Activated CD4-positive, alpha-beta memory T cell treated with anti-CD3 and anti-CD28 coated beads, Interleukin-2, amount 10 ng/mL, durations not matched to agents 7 days and 5 days (primary cell): ENCODE results near the gene HNRNPR. TPM values are rescaled to one million over a fixed set of nuclear protein-coding genes. Genes with fewer than 3 reads are reported as not detected.
A peak's percentile ranks its signal among the peaks of the same experiment; 100 is the strongest.
"Not testable (repeated sequence)": the region's sequence is repeated elsewhere in the genome, so short reads cannot be mapped to it uniquely, and the experiment has no call there.

ENCODE experiments used
- CTCF ChIA-PET: fragments of 350-600 bp; sonication (Branson Sonifier 250); formaldehyde crosslinking; loops from one replicate; lab custom pipeline; 2021; ENCODE audit warnings: antibody characterized with exemption, inconsistent platforms; lab: Charles Lee
- POLR2A ChIA-PET: fragments of 350-600 bp; sonication (Branson Sonifier 250); formaldehyde crosslinking; loops from one replicate; lab custom pipeline; 2021; ENCODE audit warnings: antibody characterized with exemption; lab: Charles Lee
- DNase-seq: peaks from one replicate; pipeline ENCODE4 v3.0.0-alpha.2; 2020
- H3K27ac Mint-ChIP-seq: one replicate; pipeline ENCODE4 v1.8.0; 2021; ENCODE audit warnings: mild to moderate bottlenecking, mixed read lengths
- H3K27me3 Mint-ChIP-seq: one replicate; pipeline ENCODE4 v1.8.0; 2021; ENCODE audit warnings: mixed read lengths
- H3K36me3 Mint-ChIP-seq: one replicate; pipeline ENCODE4 v1.8.0; 2021; ENCODE audit warnings: low read depth, mixed read lengths
- H3K4me1 Mint-ChIP-seq: one replicate; pipeline ENCODE4 v1.8.0; 2021; ENCODE audit warnings: mixed read lengths
- H3K4me3 Mint-ChIP-seq: one replicate; pipeline ENCODE4 v1.8.0; 2021; ENCODE audit warnings: mild to moderate bottlenecking, mixed read lengths
- H3K9me3 Mint-ChIP-seq: one replicate; pipeline ENCODE4 v1.8.0; 2021; ENCODE audit warnings: mixed read lengths
- total RNA-seq, 2 experiments: library from RNA; stranded (reverse); gene quantifications; one replicate each; pipeline ENCODE4 v1.2.3, GENCODE V29; 2021

HNRNPR gene
- total RNA-seq = 100 to 1,000 TPM; 175 to 179 TPM

DNA sequence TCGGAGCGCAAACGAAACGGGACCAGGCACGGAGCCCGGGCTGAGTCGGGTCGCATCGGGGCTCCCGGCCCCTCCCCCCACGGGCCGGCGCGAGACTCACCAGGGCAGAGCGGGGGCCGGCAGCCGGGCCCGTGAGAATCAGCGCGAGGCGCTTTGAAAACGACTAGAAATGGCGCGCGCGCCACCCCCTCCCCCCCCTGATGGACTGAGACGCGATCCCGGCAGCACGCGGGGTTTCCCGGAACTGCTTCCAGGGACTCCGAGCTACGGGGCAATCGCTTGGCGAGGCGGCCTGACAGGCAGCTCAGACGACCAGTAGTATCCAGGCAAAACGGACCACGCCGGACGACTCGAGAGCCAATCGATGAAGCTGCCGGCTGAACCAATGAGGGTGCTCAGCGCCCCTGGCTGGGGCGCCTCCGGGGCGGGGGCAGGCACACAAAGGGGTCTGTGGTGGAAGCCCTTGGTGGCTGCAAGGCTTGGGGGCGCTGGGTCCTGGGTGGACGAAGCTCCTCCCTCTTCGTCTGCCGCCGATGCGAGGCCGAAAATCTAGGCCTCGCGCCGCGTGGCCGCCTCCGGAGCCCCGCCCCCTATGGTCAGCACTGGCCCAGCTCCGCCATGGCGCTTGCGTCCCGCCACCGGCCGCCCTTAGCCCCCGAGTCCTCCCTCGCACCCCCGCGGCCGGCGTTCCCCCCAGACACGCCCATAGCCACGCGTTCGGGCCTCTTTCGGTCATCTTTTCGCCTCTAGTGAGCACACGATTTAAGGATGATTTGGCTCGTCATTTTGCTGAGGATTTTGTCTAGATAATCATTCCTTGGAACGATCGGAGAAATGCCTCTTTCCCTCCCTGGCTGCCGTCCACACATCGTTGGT lies at the start of gene HNRNPR:
Gene HNRNPR, minus strand, starts transcription at position 174 of the 876 bp plus-strand sequence. CDS start 3,276 bp downstream, outside the sequence.
- Mint-ChIP-seq H3K36me3 (peaks cover 29% of the 10 kb centered on the region), H3K27ac (peak within 1 kb of the TSS; percentile 92), H3K4me1 (peaks cover 38% of the 10 kb centered on the region), H3K4me3 (peak within 1 kb of the TSS; percentile 82), H3K27me3 (no peaks in the 10 kb centered on the region), H3K9me3 (peaks cover 3% of the 10 kb centered on the region)
- POLR2A ChIA-PET = interaction anchor here (0.6 to 3.1 kb wide), 40 partner anchors 10 to 642 kb away, joined by 3 to 60 read pairs (median 4); partner anchors contain the start of genes E2F2, KDM1A, PNRC2 and RPL11
- DNase-seq = peak; percentile 99
- CTCF ChIA-PET = interaction anchor here (0.5 to 2.0 kb wide), 19 partner anchors 8 to 427 kb away, joined by 3 to 14 read pairs (median 3); partner anchors contain the start of gene ZNF436

DNA sequence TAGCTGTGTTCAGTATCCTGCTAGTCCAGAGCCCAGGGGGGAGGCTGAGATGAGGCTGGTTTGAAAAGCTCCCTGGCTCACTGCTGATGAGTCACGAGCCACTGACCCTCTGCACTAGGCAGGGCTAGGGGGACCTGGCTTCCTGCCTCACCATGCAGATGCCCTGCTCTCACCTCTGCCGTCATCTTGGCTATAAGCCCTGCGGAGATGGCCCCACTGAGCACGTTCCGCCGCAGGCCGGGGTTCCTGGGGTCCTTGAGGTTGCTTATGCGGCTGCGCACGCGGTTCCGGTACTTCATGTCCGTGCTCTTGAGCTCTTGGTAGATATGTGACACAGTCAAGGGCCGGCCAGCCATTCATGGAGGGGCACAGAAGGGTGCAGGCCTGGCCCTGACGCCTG lies 49.6 kb upstream of the HNRNPR start:
- no peaks in the 10 kb centered on the region for H3K27me3 Mint-ChIP-seq
- H3K27ac Mint-ChIP-seq = no peak overlapping the region
- peaks cover 14% of the 10 kb centered on the region for H3K4me1 Mint-ChIP-seq
- DNase-seq = no peak
- no peak overlapping the region for H3K4me3 Mint-ChIP-seq
- H3K36me3 Mint-ChIP-seq = no peaks in the 10 kb centered on the region
- ChIA-PET CTCF (interaction anchor here (0.6 to 1.1 kb wide), 2 partner anchors 10 to 356 kb away, joined by 4 read pairs; no protein-coding TSS in a partner anchor), POLR2A (interaction anchor here (1.0 kb wide), 1 partner anchor 11 kb away, joined by 3 read pairs; no protein-coding TSS in a partner anchor)
- peaks cover 2% of the 10 kb centered on the region for H3K9me3 Mint-ChIP-seq

DNA sequence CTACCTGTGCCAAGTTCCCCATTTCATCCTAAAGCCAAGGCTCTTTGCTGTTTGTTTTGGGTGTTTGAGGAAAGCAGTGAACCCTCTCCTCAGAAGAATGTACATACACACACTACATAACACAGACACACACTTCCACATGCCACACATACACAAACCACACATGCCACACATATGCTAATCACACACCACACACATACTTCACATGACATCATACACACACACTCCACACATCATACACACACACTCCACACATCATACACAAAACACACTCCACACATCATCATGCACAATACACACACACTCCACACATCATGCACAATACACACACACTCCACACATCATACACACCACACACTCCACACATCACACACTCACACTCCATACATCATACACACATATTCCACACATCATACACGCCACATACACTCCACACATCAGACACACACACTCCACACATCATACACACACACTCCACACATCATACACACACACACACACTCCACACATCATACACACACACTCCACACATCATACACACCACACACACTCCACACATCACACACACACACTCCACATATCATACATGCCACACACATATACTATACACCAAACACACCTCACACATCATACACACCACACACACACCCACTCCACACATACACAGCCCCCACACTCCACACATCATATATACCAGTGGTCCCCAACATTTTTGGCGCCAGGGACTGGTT lies 48.2 kb upstream of the HNRNPR start:
- Mint-ChIP-seq H3K4me1 (peaks cover 14% of the 10 kb centered on the region), H3K9me3 (peaks cover 2% of the 10 kb centered on the region), H3K36me3 (no peaks in the 10 kb centered on the region), H3K27ac (no peak overlapping the region), H3K27me3 (no peaks in the 10 kb centered on the region), H3K4me3 (no peak overlapping the region)
- no peak for DNase-seq
- ChIA-PET CTCF (no interaction called here), POLR2A (no interaction called here)

DNA sequence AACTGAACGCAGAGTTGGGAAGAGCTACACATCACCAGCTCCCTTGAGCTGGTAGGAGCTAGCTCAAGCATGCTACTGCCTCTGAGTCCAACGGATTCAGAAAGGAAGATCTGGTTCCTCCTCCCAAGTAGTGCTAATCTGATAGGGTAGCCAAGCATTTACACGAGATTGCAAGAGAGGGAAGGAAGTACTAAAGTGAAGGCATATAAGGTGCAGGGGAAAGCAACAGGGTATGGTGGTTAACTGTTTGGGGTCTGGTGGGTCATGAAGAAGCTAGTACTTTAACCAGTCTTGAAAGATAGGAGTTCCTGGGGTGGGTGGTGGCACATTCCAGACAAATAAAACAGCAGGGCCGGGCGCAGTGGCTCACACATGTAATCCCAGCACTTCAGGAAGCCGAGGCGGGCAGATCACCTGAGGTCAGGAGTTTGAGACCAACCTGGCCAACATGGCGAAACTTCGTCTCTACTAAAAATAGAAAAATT lies 45.8 kb upstream of the HNRNPR start:
- CTCF ChIA-PET = interaction anchor here (1.1 kb wide), 1 partner anchor 14 kb away, joined by 3 read pairs; no protein-coding TSS in a partner anchor
- H3K27me3 Mint-ChIP-seq = no peaks in the 10 kb centered on the region
- H3K36me3 Mint-ChIP-seq = no peaks in the 10 kb centered on the region

DNA sequence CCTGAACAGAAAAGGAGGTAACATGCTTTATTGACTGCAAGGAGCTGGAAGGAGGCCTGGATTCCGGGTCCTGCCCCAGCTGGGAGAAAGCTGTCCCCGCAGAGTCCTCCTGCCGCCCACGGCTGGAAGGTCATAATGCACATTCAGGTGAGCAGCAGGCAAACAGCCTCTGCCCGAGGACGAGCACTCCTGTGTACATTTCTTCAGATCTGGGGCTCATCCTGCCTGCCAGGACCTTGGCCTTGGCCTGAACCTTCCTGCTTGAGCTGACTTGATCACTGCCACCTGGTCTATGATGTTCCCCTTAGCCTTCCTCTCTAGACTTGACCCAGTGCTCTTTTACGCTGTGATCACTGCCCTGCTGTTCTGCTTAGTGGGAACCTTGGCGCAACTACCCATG lies 43.4 kb upstream of the HNRNPR start:
- no peak overlapping the region for H3K27ac Mint-ChIP-seq
- ChIA-PET CTCF (interaction anchor here (0.9 kb wide), 1 partner anchor 42 kb away, joined by 3 read pairs; no protein-coding TSS in a partner anchor), POLR2A (interaction anchor here (0.6 kb wide), 1 partner anchor 43 kb away, joined by 3 read pairs; the partner anchor contains the start of gene HNRNPR)
- DNase-seq = no peak
- no peaks in the 10 kb centered on the region for H3K27me3 Mint-ChIP-seq
- H3K4me3 Mint-ChIP-seq = no peak overlapping the region
- no peaks in the 10 kb centered on the region for H3K36me3 Mint-ChIP-seq
- H3K4me1 Mint-ChIP-seq = no peaks in the 10 kb centered on the region
- H3K9me3 Mint-ChIP-seq = no peaks in the 10 kb centered on the region

More for the DNA sequence above, 45.8 kb upstream of the HNRNPR start:
- Mint-ChIP-seq H3K4me3 (no peak overlapping the region), H3K9me3 (no peaks in the 10 kb centered on the region), H3K4me1 (peaks cover 5% of the 10 kb centered on the region), H3K27ac (no peak overlapping the region)
- POLR2A ChIA-PET = interaction anchor here (0.6 to 1.0 kb wide), 3 partner anchors 18 to 107 kb away, joined by 3 read pairs; no protein-coding TSS in a partner anchor
- no peak for DNase-seq

DNA sequence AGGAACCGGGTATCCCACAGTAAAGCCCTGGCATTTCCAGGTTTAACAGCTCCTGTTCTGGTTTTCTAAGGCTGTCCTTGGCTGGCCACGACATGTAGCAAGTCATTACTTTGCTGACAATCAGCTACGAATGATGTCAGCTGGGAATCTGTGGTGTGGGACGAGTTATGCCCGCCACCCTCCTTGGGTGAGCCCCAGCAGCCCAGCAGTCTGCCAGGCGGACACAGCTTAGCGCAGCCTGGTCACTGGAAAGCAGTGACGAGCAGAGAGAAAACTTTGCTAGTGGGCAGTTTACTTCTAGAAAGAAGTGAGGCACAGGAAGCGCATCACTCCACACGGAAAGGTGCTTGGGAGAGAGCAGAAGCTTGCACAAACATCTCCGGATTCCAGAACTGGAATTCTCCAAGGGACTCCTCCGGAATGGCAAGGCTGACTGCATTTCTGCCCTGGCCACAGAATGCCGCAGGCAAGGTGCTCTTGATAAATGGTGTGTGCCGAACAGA lies 41.1 kb upstream of the HNRNPR start:
- Mint-ChIP-seq H3K36me3 (no peaks in the 10 kb centered on the region), H3K9me3 (no peaks in the 10 kb centered on the region), H3K27me3 (peaks cover 5% of the 10 kb centered on the region), H3K4me1 (no peaks in the 10 kb centered on the region), H3K27ac (no peak overlapping the region), H3K4me3 (no peak overlapping the region)
- ChIA-PET POLR2A (no interaction called here), CTCF (interaction anchor here (0.7 to 1.0 kb wide), 2 partner anchors 19 to 41 kb away, joined by 3 read pairs; no protein-coding TSS in a partner anchor)
- DNase-seq = no peak

DNA sequence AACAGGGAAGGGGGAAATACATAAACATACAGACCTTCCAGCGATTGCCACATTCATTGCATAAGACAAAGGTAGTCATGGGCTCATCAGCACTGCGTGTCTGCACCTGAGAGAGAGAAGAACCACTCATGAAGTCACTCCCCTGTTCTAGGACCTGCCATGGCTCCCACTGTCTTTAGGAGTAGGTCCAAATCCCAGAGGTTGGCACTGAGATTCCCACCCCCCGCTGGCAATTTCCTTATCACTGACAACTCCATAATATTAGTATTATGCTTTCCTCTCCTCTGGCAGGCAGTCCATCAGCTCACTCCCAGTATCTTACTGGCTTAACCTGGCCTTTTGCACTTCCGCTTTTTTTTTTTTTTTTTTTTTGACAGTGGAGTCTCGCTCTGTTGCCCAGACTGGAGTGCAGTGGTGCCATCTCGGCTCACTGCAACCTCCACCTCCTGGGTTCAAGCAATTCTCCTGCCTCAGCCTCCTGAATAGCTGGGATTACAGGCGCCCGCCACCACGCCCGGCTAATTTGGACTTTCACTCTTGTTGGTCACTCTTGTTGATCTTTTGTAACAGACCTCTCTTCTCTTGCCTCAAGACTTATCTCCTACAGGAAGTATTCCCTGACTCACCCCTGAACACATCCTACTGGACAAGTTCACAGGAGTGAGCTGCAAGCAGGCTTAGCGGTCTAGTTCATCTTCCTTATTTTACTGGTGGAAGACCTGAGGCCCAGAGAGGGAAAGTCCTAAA lies 40.4 kb upstream of the HNRNPR start:
- Mint-ChIP-seq H3K4me3 (no peak overlapping the region), H3K36me3 (no peaks in the 10 kb centered on the region), H3K27me3 (peaks cover 5% of the 10 kb centered on the region), H3K4me1 (no peaks in the 10 kb centered on the region), H3K9me3 (no peaks in the 10 kb centered on the region), H3K27ac (no peak overlapping the region)
- POLR2A ChIA-PET = no interaction called here
- no peak for DNase-seq
- CTCF ChIA-PET = interaction anchor here (0.7 to 1.0 kb wide), 2 partner anchors 19 to 40 kb away, joined by 3 read pairs; no protein-coding TSS in a partner anchor

DNA sequence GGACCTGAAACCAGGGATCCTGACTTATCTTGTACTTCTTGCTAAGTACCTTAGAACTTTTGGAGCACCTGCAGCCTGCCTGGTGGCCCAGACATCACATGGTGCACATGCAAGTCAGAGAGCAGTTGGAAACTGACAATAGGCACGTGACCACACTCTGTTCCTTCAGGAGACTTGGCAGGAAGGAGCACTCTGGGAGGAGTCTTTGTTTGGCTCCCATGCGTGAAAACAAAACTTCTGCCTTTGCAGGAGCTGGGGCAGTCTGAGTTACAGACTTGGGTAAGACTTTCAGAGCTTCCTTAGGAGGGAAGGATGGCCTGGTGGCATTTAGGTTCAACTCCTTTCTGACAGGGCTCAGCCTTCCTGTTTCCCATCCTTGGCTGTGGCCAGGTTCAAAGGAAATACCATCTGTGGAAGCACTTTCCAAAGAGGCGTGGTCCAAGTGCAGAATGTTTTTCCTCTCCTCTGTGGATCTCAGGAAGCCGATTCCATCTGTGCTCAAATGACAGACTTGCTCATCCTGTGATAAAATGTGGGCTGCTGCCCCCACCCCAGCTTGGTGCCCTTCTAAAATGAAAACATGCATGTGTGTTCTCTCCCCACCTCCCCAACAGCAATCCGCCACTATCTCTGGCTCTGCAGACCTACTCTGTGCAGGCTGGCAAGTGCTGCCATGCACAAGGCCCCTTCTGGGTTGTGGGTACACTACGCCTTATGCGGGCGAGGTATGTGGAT lies 39.7 kb upstream of the HNRNPR start:
- Mint-ChIP-seq H3K4me1 (no peaks in the 10 kb centered on the region), H3K4me3 (no peak overlapping the region), H3K27me3 (peaks cover 5% of the 10 kb centered on the region), H3K36me3 (no peaks in the 10 kb centered on the region), H3K9me3 (no peaks in the 10 kb centered on the region), H3K27ac (no peak overlapping the region)
- no peak for DNase-seq
- ChIA-PET CTCF (no interaction called here), POLR2A (no interaction called here)

DNA sequence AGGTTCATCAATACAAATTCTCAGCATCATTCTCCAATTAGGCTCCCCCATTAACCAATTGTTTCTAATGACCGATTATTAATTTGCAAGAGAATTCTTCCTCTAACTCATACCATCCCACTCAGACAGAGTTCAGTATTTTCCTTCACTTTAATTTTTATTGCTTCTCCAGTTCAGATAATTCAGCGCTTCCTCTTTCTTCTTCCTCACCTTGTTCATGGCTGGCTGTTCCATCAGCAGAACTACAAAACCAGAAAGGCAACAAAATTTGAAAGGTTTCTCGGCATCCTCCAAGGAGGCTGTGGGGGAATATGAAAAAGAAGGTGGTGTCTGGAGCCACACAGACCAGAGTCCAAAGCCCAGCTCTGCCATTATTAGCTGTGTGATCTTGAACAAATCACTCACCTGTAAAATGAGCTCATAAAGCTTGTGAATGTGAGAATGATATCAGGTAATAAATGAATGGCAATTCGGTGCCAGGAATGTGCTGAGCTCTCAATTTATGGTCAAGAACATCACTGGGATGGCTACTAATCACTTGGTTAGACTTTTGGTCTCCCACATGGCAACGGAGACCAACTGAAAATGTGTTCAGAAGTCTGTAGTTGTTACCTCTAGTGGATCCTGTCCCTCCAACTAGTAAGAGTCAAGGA lies 37.3 kb upstream of the HNRNPR start:
- CTCF ChIA-PET = no interaction called here
- no peak overlapping the region for H3K4me3 Mint-ChIP-seq
- DNase-seq = no peak
- no peaks in the 10 kb centered on the region for H3K9me3 Mint-ChIP-seq
- no peaks in the 10 kb centered on the region for H3K36me3 Mint-ChIP-seq
- peaks cover 5% of the 10 kb centered on the region for H3K27me3 Mint-ChIP-seq
- H3K27ac Mint-ChIP-seq = no peak overlapping the region
- H3K4me1 Mint-ChIP-seq = no peaks in the 10 kb centered on the region
- POLR2A ChIA-PET = interaction anchor here (1.0 kb wide), 1 partner anchor 37 kb away, joined by 3 read pairs; the partner anchor contains the start of gene HNRNPR

DNA sequence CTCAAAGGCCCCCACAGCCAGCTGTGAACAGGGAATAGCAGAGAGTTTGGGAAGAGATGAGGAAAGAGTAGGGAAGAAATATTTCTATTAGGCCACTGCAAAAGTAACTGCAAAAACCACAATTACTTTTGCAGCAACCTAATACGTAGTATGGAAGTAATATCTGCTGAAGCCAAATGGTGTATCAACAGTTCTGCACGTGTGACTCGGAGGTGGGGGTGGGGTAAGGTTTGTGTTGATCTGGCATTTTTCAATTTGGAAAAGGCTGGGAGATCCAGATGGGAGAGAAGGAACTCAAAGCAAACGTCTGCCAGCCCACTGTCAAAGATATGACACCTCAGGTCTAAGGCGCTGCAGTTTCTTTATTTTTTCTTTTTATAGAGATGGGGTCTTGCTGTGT lies 36.6 kb upstream of the HNRNPR start:
- H3K27me3 Mint-ChIP-seq = peaks cover 5% of the 10 kb centered on the region
- H3K4me1 Mint-ChIP-seq = no peaks in the 10 kb centered on the region
- ChIA-PET CTCF (no interaction called here), POLR2A (no interaction called here)
- H3K27ac Mint-ChIP-seq = no peak overlapping the region
- no peaks in the 10 kb centered on the region for H3K36me3 Mint-ChIP-seq
- no peak overlapping the region for H3K4me3 Mint-ChIP-seq
- no peaks in the 10 kb centered on the region for H3K9me3 Mint-ChIP-seq
- no peak for DNase-seq

DNA sequence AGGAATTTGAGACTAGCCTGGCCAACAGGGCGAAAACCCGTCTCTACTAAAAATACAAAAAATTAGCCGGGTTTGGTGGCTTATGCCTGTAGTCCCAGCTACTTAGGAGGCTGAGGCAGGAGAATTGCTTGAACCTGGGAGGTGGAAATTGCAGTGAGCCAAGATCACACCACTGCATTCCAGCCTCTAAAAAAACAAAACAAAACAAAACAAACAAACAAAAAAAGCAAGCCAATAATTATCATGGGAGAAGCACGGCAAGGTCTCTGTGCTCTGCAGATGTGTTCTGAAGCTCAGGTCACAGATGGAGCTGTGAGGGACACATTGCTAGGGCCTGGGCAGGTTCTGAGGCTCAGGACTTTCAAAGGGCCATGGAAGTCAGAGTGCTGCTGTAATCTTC lies 36.2 kb upstream of the HNRNPR start:
- H3K4me1 Mint-ChIP-seq, H3K27ac Mint-ChIP-seq, H3K36me3 Mint-ChIP-seq, H3K27me3 Mint-ChIP-seq, CTCF ChIA-PET, H3K4me3 Mint-ChIP-seq, DNase-seq, H3K9me3 Mint-ChIP-seq, POLR2A ChIA-PET: not testable (repeated sequence)
